Activated CD4-positive, alpha-beta T cell treated with anti-CD3 and anti-CD28 coated beads, Interleukin-2, amount 50 U/mL, for 1 hour (primary cell): ENCODE measurements around the gene HS3ST4.

Source experiments
- DNase-seq: peaks from one replicate; pipeline ENCODE4 v3.0.0-alpha.2; 2020

HS3ST4 gene

GRCh38 chr16:25691519-25692091, at the start of gene HS3ST4:
TSS of gene HS3ST4 (plus strand) at chr16:25691959.
- no peak for DNase-seq

GRCh38 chr16:25643633-25644032, 48.1 kb upstream of the HS3ST4 start:
- DNase-seq: no peak

- DNase-seq: no peak
These were observed 35.1 kb upstream of the HS3ST4 start for GRCh38 chr16:25656639-25657038.

DNA sequence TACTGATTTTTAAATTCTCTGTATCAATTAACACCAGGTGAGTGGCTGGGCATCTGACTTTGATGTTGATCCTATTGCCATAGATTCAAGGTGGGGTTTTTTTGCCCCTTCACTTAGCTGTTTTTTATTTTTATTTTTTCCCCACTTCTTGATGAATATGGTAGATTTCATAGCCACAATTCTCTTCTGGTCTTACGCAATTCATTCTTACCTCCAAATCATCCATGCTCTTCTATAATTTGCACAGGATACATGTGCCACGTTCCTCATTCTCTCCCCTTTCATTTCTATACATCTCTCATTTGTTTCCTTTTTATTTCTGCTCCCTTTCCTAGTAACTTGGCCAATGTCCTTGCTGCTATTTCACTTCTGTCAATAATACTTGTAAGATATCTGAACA, 14.9 kb upstream of the HS3ST4 start:
- no peak for DNase-seq

DNA sequence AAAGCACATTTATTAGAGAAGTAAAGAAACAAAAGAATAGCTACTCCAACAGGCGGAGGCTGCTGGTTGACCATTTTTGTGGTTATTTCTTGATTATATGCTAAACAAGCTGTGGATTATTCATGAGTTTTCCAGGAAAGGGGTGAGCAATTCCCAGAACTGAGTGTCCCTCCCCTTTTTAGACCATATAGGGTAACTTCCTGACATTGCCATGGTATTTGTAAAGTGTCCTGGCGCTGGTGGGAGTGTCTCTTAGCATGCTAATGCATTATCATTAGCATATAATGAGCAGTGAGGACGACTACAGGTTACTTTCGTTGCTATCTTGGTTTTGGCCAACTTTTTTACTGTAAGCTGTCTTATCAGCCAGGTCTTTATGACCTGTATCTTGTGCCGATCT, 12.2 kb upstream of the HS3ST4 start:
- no peak for DNase-seq

DNA sequence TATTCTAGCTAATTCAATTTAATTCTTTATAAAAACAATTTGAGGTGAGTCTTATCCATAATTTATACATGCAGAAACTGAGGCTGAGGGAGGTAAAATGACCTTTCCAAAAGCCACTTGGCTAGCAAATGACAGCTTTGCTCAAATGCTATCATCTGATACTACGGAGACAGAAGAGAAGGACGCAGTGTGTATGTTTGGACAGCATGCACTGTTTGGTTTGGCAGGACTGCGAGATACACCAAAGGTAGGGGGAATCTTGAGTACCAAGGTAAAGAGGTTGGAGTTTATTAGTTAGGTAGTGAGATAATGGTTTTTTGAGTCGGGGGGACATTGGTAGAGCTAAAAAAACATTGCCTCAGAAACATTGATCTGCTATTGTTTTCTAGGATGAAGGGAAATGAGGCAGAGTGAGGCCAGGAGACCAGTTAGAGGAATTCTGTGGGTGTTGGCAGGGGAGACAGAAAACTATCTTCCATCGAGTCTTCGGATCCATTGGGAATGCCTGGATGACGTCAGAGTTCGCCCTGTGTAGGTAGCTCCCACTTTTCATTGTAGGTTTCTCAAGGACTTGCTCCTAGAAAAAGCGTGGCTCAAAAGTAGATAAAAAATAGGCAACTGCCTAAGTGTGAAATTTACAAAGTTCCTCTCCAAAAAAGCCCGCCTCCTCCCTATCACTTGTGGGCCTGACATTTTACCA, 2.5 kb upstream of the HS3ST4 start:
- no peak for DNase-seq

DNA sequence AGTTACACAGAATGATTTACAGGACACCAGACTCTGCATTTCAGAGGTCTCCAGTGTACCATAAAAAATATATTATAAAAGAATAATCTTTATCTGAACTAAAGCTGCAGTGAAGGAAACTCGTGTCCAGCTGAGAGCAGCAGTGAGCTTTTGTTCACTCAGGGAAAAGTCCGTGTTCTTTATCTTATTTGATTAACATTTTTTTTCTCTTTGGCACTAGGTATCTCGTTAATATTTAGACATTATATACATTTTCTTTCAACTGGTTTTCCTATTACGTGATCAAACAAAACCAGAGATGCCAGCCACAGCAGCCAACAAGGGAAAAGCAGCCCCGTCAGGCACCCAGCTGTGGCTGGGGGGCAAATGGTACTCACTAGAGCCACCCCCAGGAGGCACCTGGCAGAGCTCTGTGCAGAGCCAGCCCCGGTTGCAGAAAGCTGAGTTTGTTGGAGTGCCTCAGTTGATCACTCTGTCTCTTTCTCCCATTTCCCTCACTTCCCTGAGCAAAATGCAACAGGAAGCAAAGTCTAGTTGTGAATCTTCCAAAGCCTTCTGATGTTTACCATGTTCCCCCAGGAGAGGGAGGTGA, 1.1 kb upstream of the HS3ST4 start:
- no peak for DNase-seq

DNA sequence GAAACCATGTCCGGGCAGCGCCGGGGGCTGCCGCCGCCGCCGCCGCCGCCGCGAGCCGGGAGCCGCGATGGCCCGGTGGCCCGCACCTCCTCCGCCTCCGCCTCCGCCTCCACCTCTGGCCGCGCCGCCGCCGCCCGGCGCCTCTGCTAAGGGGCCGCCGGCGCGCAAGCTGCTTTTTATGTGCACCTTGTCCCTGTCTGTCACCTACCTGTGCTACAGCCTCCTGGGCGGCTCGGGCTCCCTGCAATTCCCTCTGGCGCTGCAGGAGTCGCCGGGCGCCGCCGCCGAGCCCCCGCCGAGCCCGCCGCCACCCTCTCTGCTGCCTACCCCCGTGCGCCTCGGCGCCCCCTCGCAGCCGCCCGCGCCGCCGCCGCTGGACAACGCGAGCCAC, 587 bp downstream of the HS3ST4 start:
- no peak for DNase-seq

GRCh38 chr16:25692742-25693508, 1.2 kb downstream of the HS3ST4 start:
- no peak for DNase-seq

GRCh38 chr16:25693631-25694030, 1.9 kb downstream of the HS3ST4 start:
- no peak for DNase-seq

DNA sequence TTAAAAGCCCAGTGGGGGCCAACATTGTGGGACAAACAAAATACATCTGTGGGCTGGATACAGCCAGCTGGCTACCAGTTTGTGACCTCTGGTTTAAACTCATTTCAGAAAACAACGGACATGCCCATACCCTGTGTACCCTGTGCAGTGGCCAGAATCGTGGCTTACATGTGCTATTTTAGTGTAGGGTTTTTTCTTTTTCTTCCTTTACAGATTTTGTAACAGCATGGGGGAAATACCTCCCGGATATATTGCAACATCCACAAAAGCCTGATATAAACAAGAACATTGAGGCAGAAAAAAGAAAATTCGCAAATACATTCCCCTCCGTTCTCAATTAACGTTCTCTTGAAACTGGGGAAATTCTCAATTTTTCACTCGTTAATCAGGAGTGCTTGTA, 7.3 kb downstream of the HS3ST4 start:
- no peak for DNase-seq

GRCh38 chr16:25700547-25700946, 8.8 kb downstream of the HS3ST4 start:
- DNase-seq: no peak

DNA sequence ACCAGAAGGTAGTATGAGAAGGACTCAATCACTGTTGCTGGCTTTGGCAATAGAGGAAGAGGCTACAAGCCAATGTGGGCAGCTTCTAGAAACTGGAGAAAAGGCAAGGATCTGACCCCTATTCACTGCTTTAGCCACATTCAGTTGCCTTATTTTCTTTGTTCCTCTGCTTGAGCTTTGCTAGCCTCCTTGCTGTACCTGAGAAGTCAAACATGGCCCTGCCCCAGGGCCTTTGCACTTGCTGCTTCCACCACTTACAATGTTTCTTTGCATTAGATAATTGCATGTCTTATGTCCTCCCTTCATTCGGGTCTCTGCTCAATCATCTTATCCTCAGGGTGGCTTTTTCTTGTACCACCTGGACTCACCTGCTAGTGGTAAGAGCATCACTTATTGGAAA, 15.8 kb downstream of the HS3ST4 start:
- no peak for DNase-seq

GRCh38 chr16:25707982-25708583, 16.3 kb downstream of the HS3ST4 start:
- no peak for DNase-seq

DNA sequence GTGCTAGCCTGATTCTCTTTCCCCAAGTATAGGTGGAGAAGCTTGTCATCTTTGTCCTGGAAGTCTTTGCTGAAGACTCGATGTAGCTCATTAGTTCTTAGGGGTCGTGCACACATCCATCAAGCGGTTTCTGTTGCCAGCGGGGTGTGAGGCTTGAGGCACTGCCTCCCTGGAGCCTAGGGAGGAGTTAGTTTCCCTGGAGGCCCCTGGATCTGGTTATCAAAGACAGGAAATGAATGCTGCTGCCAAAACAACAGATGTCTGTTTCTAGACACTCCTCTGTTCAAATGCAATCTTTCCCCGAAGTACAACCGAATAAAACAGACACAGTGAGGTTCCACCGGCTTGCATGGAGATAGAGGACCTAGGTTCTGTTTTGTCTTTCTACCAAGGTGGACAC, 17.5 kb downstream of the HS3ST4 start:
- no peak for DNase-seq

- DNase-seq: no peak
These were observed 22.2 kb downstream of the HS3ST4 start for GRCh38 chr16:25713785-25714570.

- no peak for DNase-seq
These were observed 24.4 kb downstream of the HS3ST4 start for GRCh38 chr16:25716186-25716585.

GRCh38 chr16:25721439-25721838, 29.7 kb downstream of the HS3ST4 start:
- no peak for DNase-seq

GRCh38 chr16:25726430-25727098, 34.8 kb downstream of the HS3ST4 start:
- no peak for DNase-seq

- DNase-seq: no peak
These were observed 37.6 kb downstream of the HS3ST4 start for GRCh38 chr16:25729188-25729915.

DNA sequence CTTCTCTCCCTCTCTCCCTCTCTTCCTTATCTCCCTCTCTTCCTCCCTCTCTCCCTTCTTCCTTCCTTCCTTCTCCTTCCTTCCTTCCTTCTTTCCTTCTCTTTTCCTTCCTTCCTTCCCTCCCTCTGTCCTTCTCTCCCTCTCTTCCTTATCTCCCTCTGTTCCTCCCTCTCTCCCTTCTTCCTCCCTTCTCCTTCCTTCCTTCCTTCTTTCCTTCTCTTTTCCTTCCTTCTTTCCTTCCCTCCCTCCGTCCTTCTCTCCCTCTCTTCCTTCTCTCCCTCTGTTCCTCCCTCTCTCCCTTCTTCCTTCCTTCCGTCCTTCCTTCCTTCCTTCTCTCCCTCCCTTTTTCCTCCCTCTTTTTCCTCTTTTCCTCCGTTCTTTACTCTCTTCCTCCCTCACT, 38.6 kb downstream of the HS3ST4 start:
- no peak for DNase-seq
